ENCODE measurements around the gene IGFBP7. TPM values are rescaled to one million over a fixed set of nuclear protein-coding genes. Genes with fewer than 3 reads are reported as not detected.

Gene IGFBP7
- total and polyA plus RNA-seq, 10 of the 15 experiments (the other 5 are each of a cell fraction or from before 2014, with no cell fraction given) = 0.69 to 1.9 (median 1.4) TPM; not detected in 5

DNA sequence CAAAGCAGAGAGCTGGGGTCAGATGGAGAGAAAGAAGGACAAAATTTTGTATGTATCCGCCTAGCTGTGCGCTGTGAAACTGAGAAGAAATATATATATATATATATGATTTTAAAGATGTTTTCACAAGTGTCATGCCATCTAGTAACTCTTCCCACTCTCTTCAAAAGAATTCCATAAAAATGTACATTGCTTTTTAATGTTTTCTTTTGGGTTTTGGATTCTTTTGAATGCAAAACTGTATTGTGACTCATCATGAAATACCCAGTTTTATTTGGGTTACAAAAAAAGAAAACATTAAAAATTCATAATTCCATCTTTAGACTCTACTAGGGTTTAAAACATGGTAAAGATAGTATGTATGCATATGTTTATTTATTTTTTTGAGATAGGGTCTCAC, 34.3 kb upstream of the IGFBP7 start:
- no peak for DNase-seq (ENCODE audit: low read depth, low spot score)
- no TSS peak for BruUV-seq (replicated peaks)
- ChIA-PET POLR2A (no interaction called here), CTCF (no interaction called here), SMC1A (ENCODE audit: uncharacterized antibody, unreplicated experiment) (no interaction called here), RAD21 (ENCODE audit: unreplicated experiment) (interaction anchor here (0.7 kb wide), 1 partner anchor 209 kb away, joined by 3 read pairs; no protein-coding TSS in a partner anchor)
- intact Hi-C loops (cut with micrococcal nuclease; ENCODE audit: unreplicated experiment) (no loop called here), in situ Hi-C loops (cut with MboI) (no loop called here)
- Histone ChIP-seq H3K4me1 (ENCODE audit: control insufficient read depth, insufficient read depth, low read length) (no peaks in the 10 kb centered on the region), H3K9ac (ENCODE audit: control insufficient read depth, insufficient read depth, low read length) (no peak overlapping the region), H3K36me3 (ENCODE audit: control insufficient read depth in 2 of 2, insufficient read depth in 2 of 2, low read length in 1 of 2) (no peaks in the 10 kb centered on the region), H3K27me3 (replicated peaks in 1 of 2; ENCODE audit: control insufficient read depth in 2 of 2, insufficient read depth in 2 of 2, low read length in 1 of 2) (no peaks in the 10 kb centered on the region), H3K27ac (ENCODE audit: control insufficient read depth, insufficient read depth) (no peak overlapping the region), H3K9me3 (replicated peaks; ENCODE audit: control insufficient read depth, insufficient read depth, low read length) (no peaks in the 10 kb centered on the region), H4K20me1 (ENCODE audit: control insufficient read depth, insufficient read depth) (no peaks in the 10 kb centered on the region), H3K79me2 (ENCODE audit: control insufficient read depth, insufficient read depth, low read length) (no peaks in the 10 kb centered on the region), H2AFZ (ENCODE audit: control insufficient read depth, low read depth, low read length) (no peak overlapping the region), H3K4me2 (ENCODE audit: control insufficient read depth, insufficient read depth) (no peak overlapping the region), H3K4me3 (no peak overlapping the region)
- WGBS (ENCODE audit: insufficient coverage, insufficient replicate concordance, low lambda C conversion rate, missing lambda C conversion rate) = 45% methylated on average over 2 of the region's 2 CpGs
- ATAC-seq = no peak
- no peak for FAIRE-seq
- TF ChIP-seq SMARCA5 (IDR thresholded peaks at IDR 0.05) (no peak), MEF2B (IDR thresholded peaks at IDR 0.05; ENCODE audit: partially characterized antibody, poor library complexity, severe bottlenecking) (no peak), CBFB (IDR thresholded peaks at IDR 0.05; ENCODE audit: low read depth) (no peak), KDM1A (IDR thresholded peaks at IDR 0.05; ENCODE audit: borderline replicate concordance) (no peak), PRDM15 (CRISPR knock-in tag; IDR thresholded peaks at IDR 0.05) (no peak), HDGF (IDR thresholded peaks at IDR 0.05) (no peak)
- TF ChIP-seq, protein P1, sequence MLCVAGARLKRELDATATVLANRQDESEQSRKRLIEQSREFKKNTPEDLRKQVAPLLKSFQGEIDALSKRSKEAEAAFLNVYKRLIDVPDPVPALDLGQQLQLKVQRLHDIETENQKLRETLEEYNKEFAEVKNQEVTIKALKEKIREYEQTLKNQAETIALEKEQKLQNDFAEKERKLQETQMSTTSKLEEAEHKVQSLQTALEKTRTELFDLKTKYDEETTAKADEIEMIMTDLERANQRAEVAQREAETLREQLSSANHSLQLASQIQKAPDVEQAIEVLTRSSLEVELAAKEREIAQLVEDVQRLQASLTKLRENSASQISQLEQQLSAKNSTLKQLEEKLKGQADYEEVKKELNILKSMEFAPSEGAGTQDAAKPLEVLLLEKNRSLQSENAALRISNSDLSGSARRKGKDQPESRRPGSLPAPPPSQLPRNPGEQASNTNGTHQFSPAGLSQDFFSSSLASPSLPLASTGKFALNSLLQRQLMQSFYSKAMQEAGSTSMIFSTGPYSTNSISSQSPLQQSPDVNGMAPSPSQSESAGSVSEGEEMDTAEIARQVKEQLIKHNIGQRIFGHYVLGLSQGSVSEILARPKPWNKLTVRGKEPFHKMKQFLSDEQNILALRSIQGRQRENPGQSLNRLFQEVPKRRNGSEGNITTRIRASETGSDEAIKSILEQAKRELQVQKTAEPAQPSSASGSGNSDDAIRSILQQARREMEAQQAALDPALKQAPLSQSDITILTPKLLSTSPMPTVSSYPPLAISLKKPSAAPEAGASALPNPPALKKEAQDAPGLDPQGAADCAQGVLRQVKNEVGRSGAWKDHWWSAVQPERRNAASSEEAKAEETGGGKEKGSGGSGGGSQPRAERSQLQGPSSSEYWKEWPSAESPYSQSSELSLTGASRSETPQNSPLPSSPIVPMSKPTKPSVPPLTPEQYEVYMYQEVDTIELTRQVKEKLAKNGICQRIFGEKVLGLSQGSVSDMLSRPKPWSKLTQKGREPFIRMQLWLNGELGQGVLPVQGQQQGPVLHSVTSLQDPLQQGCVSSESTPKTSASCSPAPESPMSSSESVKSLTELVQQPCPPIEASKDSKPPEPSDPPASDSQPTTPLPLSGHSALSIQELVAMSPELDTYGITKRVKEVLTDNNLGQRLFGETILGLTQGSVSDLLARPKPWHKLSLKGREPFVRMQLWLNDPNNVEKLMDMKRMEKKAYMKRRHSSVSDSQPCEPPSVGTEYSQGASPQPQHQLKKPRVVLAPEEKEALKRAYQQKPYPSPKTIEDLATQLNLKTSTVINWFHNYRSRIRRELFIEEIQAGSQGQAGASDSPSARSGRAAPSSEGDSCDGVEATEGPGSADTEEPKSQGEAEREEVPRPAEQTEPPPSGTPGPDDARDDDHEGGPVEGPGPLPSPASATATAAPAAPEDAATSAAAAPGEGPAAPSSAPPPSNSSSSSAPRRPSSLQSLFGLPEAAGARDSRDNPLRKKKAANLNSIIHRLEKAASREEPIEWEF (IDR thresholded peaks at IDR 0.05; ENCODE audit: insufficient replicate concordance, low read depth, low read length) = no peak
- TF ChIP-seq, protein P2, sequence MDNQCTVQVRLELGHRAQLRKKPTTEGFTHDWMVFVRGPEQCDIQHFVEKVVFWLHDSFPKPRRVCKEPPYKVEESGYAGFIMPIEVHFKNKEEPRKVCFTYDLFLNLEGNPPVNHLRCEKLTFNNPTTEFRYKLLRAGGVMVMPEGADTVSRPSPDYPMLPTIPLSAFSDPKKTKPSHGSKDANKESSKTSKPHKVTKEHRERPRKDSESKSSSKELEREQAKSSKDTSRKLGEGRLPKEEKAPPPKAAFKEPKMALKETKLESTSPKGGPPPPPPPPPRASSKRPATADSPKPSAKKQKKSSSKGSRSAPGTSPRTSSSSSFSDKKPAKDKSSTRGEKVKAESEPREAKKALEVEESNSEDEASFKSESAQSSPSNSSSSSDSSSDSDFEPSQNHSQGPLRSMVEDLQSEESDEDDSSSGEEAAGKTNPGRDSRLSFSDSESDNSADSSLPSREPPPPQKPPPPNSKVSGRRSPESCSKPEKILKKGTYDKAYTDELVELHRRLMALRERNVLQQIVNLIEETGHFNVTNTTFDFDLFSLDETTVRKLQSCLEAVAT (IDR thresholded peaks at IDR 0.05) = no peak
- TF ChIP-seq, protein P3, sequence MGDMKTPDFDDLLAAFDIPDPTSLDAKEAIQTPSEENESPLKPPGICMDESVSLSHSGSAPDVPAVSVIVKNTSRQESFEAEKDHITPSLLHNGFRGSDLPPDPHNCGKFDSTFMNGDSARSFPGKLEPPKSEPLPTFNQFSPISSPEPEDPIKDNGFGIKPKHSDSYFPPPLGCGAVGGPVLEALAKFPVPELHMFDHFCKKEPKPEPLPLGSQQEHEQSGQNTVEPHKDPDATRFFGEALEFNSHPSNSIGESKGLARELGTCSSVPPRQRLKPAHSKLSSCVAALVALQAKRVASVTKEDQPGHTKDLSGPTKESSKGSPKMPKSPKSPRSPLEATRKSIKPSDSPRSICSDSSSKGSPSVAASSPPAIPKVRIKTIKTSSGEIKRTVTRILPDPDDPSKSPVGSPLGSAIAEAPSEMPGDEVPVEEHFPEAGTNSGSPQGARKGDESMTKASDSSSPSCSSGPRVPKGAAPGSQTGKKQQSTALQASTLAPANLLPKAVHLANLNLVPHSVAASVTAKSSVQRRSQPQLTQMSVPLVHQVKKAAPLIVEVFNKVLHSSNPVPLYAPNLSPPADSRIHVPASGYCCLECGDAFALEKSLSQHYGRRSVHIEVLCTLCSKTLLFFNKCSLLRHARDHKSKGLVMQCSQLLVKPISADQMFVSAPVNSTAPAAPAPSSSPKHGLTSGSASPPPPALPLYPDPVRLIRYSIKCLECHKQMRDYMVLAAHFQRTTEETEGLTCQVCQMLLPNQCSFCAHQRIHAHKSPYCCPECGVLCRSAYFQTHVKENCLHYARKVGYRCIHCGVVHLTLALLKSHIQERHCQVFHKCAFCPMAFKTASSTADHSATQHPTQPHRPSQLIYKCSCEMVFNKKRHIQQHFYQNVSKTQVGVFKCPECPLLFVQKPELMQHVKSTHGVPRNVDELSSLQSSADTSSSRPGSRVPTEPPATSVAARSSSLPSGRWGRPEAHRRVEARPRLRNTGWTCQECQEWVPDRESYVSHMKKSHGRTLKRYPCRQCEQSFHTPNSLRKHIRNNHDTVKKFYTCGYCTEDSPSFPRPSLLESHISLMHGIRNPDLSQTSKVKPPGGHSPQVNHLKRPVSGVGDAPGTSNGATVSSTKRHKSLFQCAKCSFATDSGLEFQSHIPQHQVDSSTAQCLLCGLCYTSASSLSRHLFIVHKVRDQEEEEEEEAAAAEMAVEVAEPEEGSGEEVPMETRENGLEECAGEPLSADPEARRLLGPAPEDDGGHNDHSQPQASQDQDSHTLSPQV (IDR thresholded peaks at IDR 0.05) = no peak

Data from GM12878 (cell line).